ENCODE measurements around the gene ASB4.

The ASB4 gene

DNA sequence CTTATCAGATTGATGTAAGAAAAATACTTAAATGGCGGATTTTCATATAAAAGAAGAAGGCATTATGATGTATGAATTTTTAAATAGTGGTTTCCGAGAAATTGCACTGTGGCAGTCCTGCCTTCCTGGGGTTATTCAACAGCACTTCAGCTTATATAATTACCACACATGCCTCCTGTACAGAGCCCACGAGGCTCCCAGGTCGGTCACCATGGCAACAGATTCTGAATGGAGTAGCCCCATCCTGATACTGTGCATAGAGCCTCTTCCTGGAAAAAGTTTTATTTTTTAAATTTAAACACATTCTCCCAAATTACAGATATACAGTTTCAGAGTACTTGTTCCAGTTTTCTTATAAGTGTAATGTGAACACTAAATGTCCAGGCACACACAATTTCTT, 15.9 kb upstream of the ASB4 start:
- FAIRE-seq (no peak), DNase-seq (ENCODE audit: insufficient read length) (no peak)
- TF ChIP-seq POLR2AphosphoS5 (IDR thresholded peaks at IDR 0.05; ENCODE audit: low read depth, low read length), result no peak
- TF ChIP-seq TAF1 (IDR thresholded peaks at IDR 0.05; ENCODE audit: borderline replicate concordance, low read depth, low read length), result no peak
- no peak for TF ChIP-seq POLR2A (IDR thresholded peaks at IDR 0.05; ENCODE audit: low read depth, low read length)

DNA sequence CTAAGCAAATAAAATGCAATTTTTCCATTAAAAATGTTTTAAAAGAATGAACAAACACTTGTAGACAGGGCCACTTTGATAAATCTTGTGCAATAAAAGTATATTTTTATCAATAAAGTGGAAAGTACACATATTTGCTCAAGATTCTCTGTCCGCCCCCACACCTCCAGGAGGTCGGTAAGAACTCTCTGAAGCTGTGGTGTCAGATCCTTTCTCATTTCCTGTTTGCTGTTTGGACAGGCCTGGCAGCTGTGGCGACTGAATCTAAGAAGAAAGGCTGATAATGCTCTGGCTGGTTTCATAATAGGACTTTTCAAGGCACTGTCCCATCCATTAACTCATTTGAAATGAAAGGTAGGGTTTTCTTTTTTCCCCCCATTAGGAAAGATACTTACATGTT, 15.3 kb upstream of the ASB4 start:
- peak; percentile 30 for FAIRE-seq
- no peak for TF ChIP-seq POLR2AphosphoS5 (IDR thresholded peaks at IDR 0.05; ENCODE audit: low read depth, low read length)
- no peak for TF ChIP-seq POLR2A (IDR thresholded peaks at IDR 0.05; ENCODE audit: low read depth, low read length)
- no peak for TF ChIP-seq TAF1 (IDR thresholded peaks at IDR 0.05; ENCODE audit: borderline replicate concordance, low read depth, low read length)

DNA sequence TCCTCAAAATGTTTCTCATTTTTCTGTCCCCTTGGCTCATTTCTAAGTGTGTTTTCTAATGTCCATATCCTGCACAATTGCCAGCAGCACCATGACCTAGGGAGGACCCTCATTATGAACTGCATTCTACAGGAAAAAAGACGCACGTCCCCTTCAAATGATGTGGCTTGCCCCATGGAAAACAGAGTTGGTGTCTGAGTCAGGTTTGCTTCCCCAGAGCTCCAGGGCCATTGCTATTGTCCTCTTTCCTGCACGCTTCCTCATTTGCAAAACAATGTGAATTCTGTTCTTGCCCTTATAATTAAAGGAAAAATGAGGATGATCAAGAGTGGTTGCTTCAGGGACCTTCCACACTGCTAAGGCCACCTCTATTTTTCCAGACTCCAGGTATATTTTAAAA, 14.7 kb upstream of the ASB4 start:
- FAIRE-seq (no peak), DNase-seq (ENCODE audit: insufficient read length) (no peak)
- TF ChIP-seq POLR2AphosphoS5 (IDR thresholded peaks at IDR 0.05; ENCODE audit: low read depth, low read length) (no peak), POLR2A (IDR thresholded peaks at IDR 0.05; ENCODE audit: low read depth, low read length) (no peak), TAF1 (IDR thresholded peaks at IDR 0.05; ENCODE audit: borderline replicate concordance, low read depth, low read length) (no peak)

More for the DNA sequence above, 15.3 kb upstream of the ASB4 start:
- DNase-seq (ENCODE audit: insufficient read length), result no peak

DNA sequence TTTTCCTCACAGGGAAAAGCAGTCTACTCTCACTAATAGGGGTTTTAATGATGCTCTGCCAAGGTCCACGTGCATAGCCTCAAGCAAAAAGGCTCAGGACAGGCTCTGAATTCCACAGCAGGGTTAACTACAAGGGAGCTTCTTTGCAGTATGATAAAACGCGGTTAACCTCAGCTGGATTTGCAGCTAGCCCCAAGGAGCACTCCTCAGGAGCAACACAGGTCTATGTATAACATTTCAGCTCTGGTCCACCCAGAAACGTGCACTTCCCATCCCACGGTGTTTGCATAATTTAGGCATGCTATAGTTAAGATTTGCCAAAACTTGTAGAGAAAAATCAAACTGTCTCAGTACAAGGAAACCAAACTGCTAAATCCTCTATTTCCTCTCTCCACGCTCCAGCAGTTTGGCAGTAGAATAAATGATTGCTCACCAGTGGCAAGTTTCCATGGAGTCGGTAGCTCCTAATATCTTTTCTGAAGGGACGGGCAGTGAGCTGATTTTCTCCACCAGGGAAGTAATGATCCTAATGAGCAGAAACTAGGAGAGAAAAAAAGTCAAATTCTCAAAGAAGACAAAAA, 13.1 kb upstream of the ASB4 start:
- FAIRE-seq (no peak), DNase-seq (ENCODE audit: insufficient read length) (no peak)
- TF ChIP-seq POLR2AphosphoS5 (IDR thresholded peaks at IDR 0.05; ENCODE audit: low read depth, low read length) (no peak), POLR2A (IDR thresholded peaks at IDR 0.05; ENCODE audit: low read depth, low read length) (no peak), TAF1 (IDR thresholded peaks at IDR 0.05; ENCODE audit: borderline replicate concordance, low read depth, low read length) (no peak)

DNA sequence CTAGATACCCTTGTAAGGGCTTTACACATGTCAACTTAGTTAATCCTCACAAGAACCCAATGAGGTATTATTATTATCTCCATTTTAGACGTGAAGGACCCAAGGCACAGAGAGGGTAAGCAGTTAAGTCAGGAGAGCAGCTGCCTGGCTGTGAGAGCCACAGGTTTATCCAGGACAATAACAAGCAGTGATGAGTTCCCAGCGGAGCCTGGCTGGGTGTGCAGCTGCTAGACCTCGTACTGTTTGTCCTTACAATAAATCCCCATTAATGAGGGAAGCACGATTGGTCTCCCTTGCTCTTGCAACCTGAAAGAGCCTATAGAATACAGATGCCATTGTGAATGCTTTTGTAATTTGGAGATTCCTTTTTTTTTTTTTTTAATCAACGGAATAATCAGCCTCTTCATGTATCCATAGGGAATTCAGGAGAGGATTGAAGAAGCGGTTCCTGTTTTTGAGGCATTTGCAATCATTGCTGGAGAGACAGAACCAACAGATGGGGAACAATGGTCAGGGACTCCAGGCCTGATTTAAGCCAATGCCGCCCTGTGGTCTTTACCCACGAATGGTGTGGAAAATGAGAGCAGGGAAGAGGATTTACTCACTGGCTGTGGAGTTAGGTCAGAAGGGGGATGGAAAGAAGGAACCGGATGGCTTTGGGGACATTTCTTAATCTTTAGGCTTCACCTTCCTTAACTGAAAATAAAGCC, 12.3 kb upstream of the ASB4 start:
- FAIRE-seq (no peak), DNase-seq (ENCODE audit: insufficient read length) (no peak)
- TF ChIP-seq POLR2A (IDR thresholded peaks at IDR 0.05; ENCODE audit: low read depth, low read length) (no peak), TAF1 (IDR thresholded peaks at IDR 0.05; ENCODE audit: borderline replicate concordance, low read depth, low read length) (no peak), POLR2AphosphoS5 (IDR thresholded peaks at IDR 0.05; ENCODE audit: low read depth, low read length) (no peak)

DNA sequence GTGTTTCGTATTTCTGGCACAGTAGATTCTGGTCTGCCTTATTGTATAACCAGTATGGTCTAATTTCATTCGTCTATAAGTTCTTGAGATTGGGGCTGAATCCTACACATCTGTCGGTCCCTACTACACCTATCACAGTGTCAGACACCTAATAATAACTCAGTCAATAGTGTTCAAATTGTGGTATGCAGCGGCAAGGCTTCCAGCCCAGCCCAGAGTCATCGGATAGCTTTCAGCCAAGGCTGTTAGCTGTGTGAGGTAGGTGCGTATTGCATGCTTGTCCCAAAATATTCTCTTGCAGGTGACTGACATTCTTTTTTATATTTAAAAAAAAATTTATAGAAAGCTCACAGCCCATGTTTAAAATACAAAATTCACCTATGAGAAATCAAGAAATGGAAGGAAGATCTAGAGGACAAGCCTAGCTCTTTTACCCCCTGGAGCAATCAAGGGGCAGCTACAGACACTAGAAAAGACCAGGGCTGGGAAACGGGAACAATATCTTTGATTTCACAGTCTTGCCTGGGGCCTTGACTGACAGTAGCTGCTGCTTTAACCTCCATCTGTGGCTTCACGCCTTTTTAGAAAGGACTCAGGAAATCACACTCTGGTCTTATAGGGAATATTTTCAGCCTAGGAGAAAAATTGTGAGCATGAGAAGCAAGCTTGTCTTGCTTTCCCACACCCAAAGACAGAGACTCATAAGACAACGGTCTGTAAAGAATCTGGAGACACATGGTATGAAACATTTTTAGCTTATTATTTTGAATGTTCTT, 9.5 kb upstream of the ASB4 start:
- TF ChIP-seq POLR2A (IDR thresholded peaks at IDR 0.05; ENCODE audit: low read depth, low read length) (no peak), POLR2AphosphoS5 (IDR thresholded peaks at IDR 0.05; ENCODE audit: low read depth, low read length) (no peak), TAF1 (IDR thresholded peaks at IDR 0.05; ENCODE audit: borderline replicate concordance, low read depth, low read length) (no peak)
- DNase-seq (ENCODE audit: insufficient read length) (no peak), FAIRE-seq (no peak)

DNA sequence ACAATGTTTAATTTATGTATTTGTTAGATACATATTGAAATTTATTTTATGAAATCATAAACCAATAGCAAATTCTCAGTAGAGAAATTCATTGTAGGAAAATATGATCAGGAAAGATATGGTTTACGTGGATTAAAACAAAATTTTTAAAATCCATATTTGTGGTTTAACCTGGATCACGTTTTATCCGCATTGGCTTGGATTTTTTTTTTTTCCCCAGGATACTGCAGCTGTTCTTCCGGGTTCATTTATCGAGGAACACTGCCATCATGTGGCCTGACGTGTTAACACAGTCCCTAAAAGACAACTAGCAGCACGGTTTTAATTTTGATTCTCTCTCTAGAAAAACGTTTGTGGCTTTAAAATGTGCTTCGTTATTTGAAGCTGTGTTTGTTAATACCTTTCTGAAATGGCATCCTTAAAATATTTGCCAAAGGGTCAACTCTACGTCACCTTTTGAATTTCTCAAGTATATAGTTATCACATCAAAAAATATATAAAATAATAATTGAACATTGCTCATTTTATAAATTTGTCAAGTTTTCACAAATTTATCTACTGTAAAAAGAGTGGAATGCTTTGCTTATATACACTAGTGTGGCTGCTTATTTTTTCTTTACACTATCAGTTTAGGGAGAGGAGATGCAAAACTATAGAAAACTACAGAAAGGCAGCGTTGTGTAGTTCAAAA, 8.7 kb upstream of the ASB4 start:
- FAIRE-seq (peak; percentile 85), DNase-seq (ENCODE audit: insufficient read length) (no peak)
- TF ChIP-seq POLR2A (IDR thresholded peaks at IDR 0.05; ENCODE audit: low read depth, low read length), result no peak
- no peak for TF ChIP-seq POLR2AphosphoS5 (IDR thresholded peaks at IDR 0.05; ENCODE audit: low read depth, low read length)
- TF ChIP-seq TAF1 (IDR thresholded peaks at IDR 0.05; ENCODE audit: borderline replicate concordance, low read depth, low read length), result no peak

DNA sequence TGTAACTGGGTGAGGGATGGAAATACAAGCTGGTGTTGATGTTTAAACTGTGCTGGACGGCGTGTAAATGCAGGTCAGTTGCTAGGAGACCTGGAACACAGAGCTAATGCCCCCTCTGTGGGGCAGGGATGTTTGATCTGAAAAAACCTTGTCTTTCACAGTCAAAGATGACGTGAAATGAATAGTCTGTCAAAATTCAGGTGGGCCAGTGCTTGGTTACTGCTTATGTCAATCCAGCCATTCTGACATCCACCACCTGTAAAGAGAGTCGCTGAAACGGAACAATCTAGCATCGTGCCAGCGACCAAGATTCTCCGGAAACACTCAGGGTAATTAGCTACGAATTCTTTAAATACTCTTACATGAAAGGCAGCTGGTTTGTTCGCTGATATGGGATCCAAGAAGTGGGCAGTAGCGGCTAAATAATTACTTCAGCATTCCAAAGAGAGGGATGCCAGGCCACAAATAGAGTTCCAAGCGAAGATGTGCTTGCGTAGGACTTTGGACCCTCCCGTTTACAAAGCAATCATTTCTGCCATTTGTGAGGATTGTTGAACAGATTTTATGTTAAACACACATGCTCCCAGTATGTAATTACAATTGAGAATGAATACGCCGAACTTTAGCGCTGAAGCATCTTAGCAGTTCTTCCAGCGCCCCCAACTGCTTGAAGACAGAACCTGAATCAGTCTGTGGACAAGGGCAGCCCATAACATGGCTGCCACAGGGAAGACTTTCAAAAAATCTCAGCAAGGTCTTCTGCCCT, 7.3 kb upstream of the ASB4 start:
- DNase-seq (ENCODE audit: insufficient read length), result no peak
- TF ChIP-seq POLR2A (IDR thresholded peaks at IDR 0.05; ENCODE audit: low read depth, low read length) (no peak), TAF1 (IDR thresholded peaks at IDR 0.05; ENCODE audit: borderline replicate concordance, low read depth, low read length) (no peak)
- no peak for FAIRE-seq

DNA sequence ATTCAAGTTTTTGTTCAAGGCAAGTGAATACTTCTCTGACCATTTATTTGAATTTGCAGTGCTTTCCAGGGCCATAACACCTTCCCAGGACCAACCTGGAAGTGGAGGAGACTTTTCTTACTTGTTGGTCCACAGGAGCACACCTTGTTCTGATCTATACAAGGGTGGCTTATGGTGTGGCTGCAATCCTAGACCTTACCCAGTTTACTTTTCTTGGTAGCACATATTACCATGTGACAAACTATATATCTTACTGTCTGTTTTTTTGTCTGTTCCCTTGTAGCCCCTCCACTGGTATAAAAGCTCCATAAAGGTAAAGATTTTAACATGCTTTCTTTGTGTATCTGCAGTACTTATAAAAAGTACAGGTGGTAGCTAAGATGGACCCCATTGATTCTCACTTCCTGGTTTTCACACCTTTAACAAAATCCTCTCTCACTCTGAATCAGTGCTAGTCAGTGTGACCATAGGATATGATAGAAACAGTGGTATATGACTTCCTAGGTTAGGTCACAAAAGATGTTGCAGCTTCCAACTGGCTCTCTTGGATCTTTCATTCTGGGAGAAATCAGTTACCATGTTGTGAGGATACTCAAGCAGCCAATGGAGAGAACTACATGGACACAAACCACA, 5.6 kb upstream of the ASB4 start:
- TF ChIP-seq POLR2AphosphoS5 (IDR thresholded peaks at IDR 0.05; ENCODE audit: low read depth, low read length) (no peak), TAF1 (IDR thresholded peaks at IDR 0.05; ENCODE audit: borderline replicate concordance, low read depth, low read length) (no peak), POLR2A (IDR thresholded peaks at IDR 0.05; ENCODE audit: low read depth, low read length) (no peak)

More for the DNA sequence above, 5.6 kb upstream of the ASB4 start:
- no peak for DNase-seq (ENCODE audit: insufficient read length)
- peak; percentile 38 for FAIRE-seq
